Measurements from ENCODE around the gene APP. TPM values are rescaled to one million over a fixed set of nuclear protein-coding genes. Genes with fewer than 3 reads are reported as not detected.

The APP gene
- total RNA-seq, 1 experiment from 2014 or later = 401 TPM

DNA sequence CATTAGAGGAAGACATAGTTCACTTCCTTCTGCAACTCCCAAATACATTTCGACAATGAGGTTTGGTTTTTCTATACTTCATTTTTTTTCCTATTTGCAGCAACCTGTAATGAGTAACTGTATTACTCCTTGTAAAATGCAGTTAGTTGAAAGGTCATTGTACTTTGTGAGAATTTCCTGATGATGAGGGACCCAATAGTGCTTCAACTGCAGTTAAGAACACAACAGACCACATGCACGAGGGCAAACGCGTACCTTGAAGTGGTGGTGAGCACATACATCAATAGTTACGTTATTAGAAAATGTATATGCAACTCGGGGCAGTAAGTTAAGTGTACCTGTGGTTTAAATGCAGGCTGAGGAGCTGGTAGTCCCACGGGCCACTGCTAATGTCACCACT is 264.0 kb downstream of the APP start:
- DNase-seq (ENCODE audit: low read depth) = no peak

DNA sequence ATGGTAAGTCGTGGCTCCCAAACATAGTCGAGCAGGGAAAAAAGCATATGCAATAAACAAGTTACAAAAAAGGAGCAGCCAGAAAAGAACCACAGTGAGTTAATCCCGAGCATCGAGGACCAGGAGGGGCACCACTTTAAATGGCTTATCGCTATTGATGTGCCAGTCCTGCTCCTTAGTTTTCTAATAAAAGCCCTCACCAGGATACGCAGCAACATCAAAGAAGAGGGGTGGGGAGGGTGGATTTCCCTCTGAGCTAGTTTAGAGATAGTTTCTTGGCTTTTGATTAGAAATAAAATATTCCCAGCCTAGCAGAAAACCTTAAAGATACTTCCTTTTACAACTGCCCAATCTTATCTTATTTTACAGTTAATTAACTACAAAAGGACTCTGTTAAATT is 265.4 kb downstream of the APP start:
- DNase-seq (ENCODE audit: low read depth) = no peak

- DNase-seq (ENCODE audit: low read depth) = no peak
Observed at GRCh38 chr21:25904044-25904695, 266.4 kb downstream of the APP start.

DNA sequence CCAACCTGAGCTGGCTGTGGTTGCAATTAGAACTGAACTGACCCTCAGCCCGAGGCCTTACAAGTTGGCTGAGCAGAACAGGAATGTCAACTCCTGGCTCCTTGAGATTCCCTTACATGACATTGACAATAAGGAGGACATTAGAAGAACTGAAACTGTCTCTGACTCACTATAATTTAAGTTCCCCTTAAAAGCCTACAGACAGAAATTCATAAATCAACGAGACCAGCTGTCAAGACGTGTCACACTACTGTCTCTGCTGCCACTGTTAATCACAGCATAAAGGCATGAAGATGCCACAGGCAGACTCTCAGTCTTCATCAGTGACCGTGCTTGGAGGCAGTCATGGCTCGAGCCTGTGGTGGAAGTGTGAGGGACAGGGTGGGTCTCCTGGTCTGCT is 267.0 kb downstream of the APP start:
- no peak for DNase-seq (ENCODE audit: low read depth)

DNA sequence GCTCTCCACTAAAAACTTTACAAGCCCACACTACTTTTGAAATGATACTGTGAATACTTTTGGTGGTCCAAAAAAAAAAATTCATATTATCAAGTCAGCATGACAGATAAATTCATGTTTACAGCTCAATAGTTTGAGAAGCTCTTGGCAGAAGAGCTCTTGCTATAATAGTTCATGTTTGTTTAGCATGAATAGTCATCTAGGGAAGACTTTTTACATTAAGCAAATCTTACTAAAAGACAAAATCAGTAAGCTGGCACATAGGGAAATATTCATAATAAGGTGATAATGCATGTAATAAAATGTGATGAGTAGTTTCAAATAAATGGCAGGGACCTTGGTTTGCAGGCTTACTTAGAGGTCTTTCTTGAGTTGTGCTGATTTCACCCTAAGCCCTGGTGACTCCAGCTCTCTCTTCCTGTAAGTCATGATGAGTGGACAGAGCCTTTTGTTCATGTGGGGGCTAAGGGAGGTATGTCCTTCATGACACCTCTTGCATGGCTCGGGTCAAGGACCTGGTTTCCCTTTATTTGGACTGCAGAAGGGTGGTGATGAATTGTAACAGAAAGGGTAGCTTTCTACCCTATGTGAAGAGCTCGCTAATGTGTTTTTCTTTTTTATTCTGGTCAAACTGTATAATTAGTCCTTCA is 269.1 kb downstream of the APP start:
- DNase-seq (ENCODE audit: low read depth) = peak; percentile 14

DNA sequence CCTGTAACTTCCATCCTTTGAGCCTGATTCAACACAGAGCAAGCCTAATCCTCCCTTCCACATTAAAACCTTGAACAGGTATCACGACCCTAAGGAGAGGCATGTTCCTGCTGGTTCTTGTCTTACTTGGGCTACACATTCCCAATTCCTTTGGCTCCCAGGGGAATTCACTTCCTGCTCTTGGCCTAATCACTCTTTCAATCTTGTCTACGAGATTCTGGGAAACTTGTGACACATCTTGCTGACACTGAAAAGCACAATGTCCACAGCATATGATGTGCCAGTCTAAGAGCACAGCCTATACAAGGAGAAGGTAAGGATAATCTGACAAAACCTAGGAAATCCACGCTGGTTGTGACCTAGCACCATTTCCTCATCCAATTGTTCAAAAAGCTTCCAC is 271.9 kb downstream of the APP start:
- peak; percentile 9 for DNase-seq (ENCODE audit: low read depth)

DNA sequence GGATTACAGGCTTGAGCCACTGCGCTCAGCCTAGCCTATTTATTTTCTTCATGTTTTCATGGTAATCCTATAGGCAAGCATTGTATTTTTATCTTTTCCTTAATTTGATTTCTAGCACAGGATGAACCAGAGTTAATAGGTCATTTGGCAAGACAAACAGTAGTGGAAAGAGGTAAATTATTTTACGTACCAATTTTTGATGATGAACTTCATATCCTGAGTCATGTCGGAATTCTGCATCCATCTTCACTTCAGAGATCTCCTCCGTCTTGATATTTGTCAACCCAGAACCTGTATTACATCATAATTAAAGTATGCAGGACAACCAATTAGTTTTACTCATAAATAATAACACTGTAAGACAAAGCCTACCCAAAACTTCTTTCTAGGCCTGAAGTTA is 273.2 kb downstream of the APP start:
- DNase-seq (ENCODE audit: low read depth) = no peak

GRCh38 chr21:25896501-25897056 is 274.0 kb downstream of the APP start:
- DNase-seq (ENCODE audit: low read depth) = no peak

DNA sequence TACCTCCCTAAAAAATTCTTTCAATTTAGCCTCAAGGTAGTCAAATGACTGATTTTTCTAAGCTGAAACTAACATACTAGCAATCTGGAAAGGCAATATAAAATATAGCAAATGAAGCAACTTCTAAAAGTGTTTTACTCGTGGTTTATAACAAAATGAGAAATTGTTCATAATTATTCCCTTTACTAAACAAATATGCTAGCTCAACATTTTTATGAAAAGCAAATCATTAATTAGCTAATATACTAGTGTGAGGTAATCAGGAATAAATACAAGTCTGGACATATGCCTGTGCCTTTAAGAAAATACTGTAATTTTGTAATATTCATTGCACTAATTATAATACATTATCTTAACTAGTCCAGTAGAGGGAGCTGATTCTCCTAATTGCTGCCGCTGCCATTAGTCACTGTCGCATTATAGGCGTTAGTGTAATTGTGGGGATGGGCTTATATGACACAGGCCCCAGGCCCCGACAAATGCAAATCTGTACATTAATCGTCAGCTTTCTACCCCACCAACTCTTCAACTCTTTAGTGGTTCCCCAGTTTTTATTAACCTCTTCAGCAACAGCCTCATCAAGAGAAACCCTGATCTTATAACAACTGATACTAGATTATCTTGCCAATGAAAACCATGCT is 274.9 kb downstream of the APP start:
- DNase-seq (ENCODE audit: low read depth) = peak; percentile 52

DNA sequence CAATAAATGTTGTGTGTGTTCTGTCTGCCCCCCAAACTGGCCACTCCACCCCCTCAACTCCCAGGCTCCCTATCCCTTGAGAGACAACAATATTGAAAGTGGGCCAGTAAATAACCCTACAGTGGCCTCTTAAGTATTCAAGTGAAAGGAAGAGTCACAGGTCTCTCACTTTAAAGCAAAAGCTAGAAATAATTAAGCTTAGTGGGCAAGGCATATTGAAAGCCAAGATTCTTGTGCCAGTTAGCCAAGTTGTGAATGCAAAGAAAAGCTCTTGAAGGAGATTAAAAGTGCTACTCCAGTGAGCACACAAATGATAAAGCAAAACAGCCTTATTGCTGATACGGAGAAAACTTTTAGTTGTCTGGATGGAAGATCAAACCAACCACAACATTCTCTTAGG is 277.4 kb downstream of the APP start:
- no peak for DNase-seq (ENCODE audit: low read depth)

- no peak for DNase-seq (ENCODE audit: low read depth)
Observed at GRCh38 chr21:25891596-25891995, 279.0 kb downstream of the APP start.

GRCh38 chr21:25890001-25890400 is 280.6 kb downstream of the APP start:
- no peak for DNase-seq (ENCODE audit: low read depth)

DNA sequence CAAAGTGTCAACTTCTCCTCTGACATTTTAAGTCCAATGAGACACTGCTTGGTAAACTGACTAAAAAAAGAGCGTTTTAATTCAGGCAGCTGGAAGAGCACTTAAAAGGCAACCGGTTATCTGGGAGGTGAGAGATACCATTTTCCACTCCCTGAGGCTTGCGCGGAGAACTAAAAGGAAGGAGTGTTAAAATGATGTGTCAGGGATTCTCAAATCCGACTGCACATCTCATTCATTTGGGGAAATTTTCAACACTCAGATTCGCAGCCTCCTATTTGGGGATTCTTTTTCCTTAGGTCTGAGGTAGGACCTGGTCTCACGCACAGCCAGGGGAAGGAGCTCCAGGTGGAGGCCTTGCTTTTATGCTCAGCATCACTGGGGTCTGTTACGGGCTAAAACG is 281.9 kb downstream of the APP start:
- DNase-seq (ENCODE audit: low read depth) = no peak

DNA sequence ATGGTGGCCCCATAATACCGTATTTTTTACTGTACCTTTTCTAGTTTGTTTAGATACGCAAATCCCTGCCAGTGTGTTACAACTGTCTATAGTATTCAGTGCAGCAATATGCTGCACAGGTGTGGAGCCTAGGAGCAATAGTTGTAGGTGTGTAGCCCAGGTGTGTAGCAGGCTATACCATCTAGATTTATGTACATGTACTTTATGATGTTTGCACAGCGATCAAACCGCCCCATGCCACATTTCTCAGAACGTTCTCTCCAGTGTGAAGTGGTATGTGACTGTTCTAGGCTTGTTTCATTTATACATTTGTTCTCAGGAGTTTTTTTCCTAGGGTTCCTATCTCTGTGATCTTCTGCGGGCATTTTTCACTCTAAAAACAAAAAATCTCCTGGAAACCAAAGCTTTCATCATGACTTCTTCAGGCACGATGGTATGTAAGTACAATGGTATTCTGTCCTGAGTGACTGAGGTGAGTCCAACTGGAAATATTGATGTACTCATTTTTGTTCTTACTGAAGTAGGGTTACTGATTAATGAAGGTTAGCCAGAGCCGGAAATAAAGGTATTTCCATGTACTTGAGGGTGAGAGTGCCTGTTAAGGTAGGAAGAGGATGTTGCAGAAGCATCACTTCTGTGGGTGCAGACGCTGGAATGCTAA is 282.8 kb downstream of the APP start:
- DNase-seq (ENCODE audit: low read depth) = no peak

DNA sequence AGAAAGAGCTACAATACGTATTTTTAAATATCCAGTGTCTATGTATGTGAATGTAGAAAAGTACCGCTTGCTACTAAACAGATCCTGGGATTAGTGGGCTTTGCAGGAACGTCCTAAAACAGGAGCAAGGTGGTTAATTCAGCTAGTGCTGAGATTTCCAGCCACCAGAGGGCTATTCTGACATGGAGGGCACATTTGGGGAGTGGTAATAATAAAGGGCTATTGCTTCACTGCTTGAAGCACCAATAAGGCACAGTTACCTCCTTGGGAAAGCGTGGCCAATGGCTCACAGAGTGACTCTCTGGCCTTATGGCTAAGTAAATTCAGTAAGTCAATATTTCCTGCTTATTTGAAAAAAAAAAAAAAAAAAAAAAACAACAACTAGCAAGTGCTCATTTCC is 283.4 kb downstream of the APP start:
- DNase-seq (ENCODE audit: low read depth) = no peak

DNA sequence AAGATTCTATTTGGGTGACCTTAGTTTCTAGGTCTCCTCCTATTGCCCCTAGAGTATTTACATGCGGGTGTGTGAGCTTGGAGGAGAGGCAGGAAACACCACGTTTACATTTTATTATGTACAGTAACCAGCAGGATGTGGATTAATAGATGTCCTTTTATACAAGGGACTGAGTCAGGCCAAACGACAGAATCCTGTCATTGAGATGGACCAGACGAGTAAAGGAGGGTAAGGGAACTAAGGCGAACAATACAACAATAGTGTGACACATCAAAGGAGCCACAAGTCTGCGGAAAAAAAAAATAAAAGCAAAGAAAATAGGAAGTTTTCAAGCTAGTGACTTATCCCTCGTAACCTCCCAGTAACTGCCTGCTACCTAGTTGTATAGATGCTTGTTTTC is 284.7 kb downstream of the APP start:
- no peak for DNase-seq (ENCODE audit: low read depth)

DNA sequence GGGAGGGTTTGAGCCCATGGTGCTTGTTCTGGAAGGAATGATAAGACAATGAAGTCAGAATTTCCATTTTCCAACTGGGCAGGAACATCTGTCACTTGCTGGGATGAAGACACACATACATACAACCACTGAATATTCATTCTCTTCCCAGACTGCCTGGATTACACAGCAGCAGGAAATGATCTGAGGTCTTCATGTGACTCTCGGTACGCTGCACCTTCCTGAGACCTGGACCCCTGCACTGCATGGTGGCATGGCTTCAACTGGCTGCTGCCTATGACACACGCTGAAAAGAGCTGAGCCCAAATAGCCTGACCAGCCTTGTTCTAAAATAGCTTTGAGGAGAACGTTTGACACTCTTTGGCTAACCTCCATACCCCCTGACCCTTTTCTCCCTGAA is 285.2 kb downstream of the APP start:
- no peak for DNase-seq (ENCODE audit: low read depth)

- DNase-seq (ENCODE audit: low read depth) = no peak
Observed at GRCh38 chr21:25884311-25884710, 286.3 kb downstream of the APP start.

GRCh38 chr21:25881524-25882376 is 288.8 kb downstream of the APP start:
- peak; percentile 51 for DNase-seq (ENCODE audit: low read depth)

GRCh38 chr21:25879203-25879602 is 291.4 kb downstream of the APP start:
- no peak for DNase-seq (ENCODE audit: low read depth)

GRCh38 chr21:25878344-25878743 is 292.2 kb downstream of the APP start:
- peak; percentile 48 for DNase-seq (ENCODE audit: low read depth)

GRCh38 chr21:25872271-25872670 is 298.3 kb downstream of the APP start:
- DNase-seq (ENCODE audit: low read depth) = no peak
